OCI-LY7 (cell line): ENCODE data around the gene DBNL. TPM values are rescaled to one million over a fixed set of nuclear protein-coding genes. Genes with fewer than 3 reads are reported as not detected.

Experiments used
- BruUV-seq: library from RNA; stranded (reverse); fragments of 400-500 nt; replicated peaks from 2 replicates; lab custom pipeline; 2021; lab: Mats Ljungman, UMichigan
- CTCF ChIA-PET: fragments of 300-600 bp; sonication (Branson Sonifier 250); formaldehyde crosslinking; loops from one replicate; lab custom pipeline; 2022; ENCODE audit warnings: antibody characterized with exemption; ENCODE audit not compliant: unreplicated experiment; lab: Charles Lee
- POLR2A ChIA-PET: fragments of 300-600 bp; sonication (Branson Sonifier 250); formaldehyde crosslinking; loops from one replicate; lab custom pipeline; 2022; ENCODE audit warnings: antibody characterized with exemption; lab: Charles Lee
- DNase-seq: peaks from one replicate; pipeline ENCODE4 v3.0.0-alpha.2; 2015; ENCODE audit warnings: low spot score
- H2AFZ ChIP-seq: fragments of 200-600 bp; sonication (generic), shearing (Covaris generic); 2 replicates; pipeline ENCODE4 v1.6.1; 2014; ENCODE audit warnings: mild to moderate bottlenecking, antibody characterized with exemption, low read length, moderate library complexity
- H3K27ac ChIP-seq: fragments of 200-600 bp; sonication (generic); 2 replicates; pipeline ENCODE4 v1.5.1; 2014; ENCODE audit warnings: mixed run types, low read depth, mild to moderate bottlenecking, moderate library complexity, low read length, inconsistent platforms; ENCODE audit not compliant: poor library complexity, severe bottlenecking
- H3K36me3 ChIP-seq: fragments of 200-600 bp; sonication (generic); 2 replicates; pipeline ENCODE4 v1.6.1; 2014; ENCODE audit warnings: mild to moderate bottlenecking, antibody characterized with exemption, low read length, moderate library complexity, mixed read lengths; ENCODE audit not compliant: insufficient read depth
- H3K4me1 ChIP-seq: fragments of 200-600 bp; sonication (generic); 2 replicates; pipeline ENCODE4 v1.5.1; 2014; ENCODE audit warnings: mild to moderate bottlenecking, low read length; ENCODE audit not compliant: insufficient read depth, poor library complexity, severe bottlenecking
- H3K4me2 ChIP-seq: fragments of 200-600 bp; sonication (generic); 2 replicates; pipeline ENCODE4 v1.6.1; 2014; ENCODE audit warnings: mild to moderate bottlenecking, low read length
- H3K4me3 ChIP-seq: fragments of 200-600 bp; sonication (generic); 2 replicates; pipeline ENCODE4 v1.5.1; 2014; ENCODE audit warnings: mild to moderate bottlenecking, low read depth, low read length; ENCODE audit not compliant: poor library complexity, severe bottlenecking
- H3K79me2 ChIP-seq: fragments of 200-600 bp; sonication (generic); 2 replicates; pipeline ENCODE4 v1.6.1; 2016; ENCODE audit warnings: low read depth, mild to moderate bottlenecking, low read length, moderate library complexity, mixed read lengths; ENCODE audit not compliant: insufficient read depth
- H3K9me2 ChIP-seq: fragments of 200-600 bp; sonication (generic); 2 replicates; pipeline ENCODE4 v1.6.1; 2016; ENCODE audit warnings: mild to moderate bottlenecking, low read length, mixed read lengths; ENCODE audit not compliant: insufficient read depth
- H3K9me3 ChIP-seq: fragments of 200-600 bp; sonication (generic); 2 replicates; pipeline ENCODE4 v1.6.1; 2014; ENCODE audit warnings: mild to moderate bottlenecking, mixed run types, low read length, mixed read lengths
- H4K20me1 ChIP-seq: fragments of 200-600 bp; sonication (generic); 2 replicates; pipeline ENCODE4 v1.6.1; 2014; ENCODE audit warnings: mild to moderate bottlenecking, antibody characterized with exemption, low read length, moderate library complexity, mixed read lengths; ENCODE audit not compliant: insufficient read depth
- CTCF ChIP-seq: fragments of 200-600 bp; sonication (generic); conservative IDR thresholded peaks from 2 replicates; pipeline ENCODE4 v1.5.1; 2014; ENCODE audit warnings: mild to moderate bottlenecking, antibody characterized with exemption, low read length, moderate library complexity, mixed read lengths
- EZH2phosphoT487 ChIP-seq: fragments of 200-600 bp; sonication (generic); IDR thresholded peaks from 2 replicates; pipeline ENCODE4 v1.6.1; 2018; ENCODE audit warnings: low read depth, borderline replicate concordance, mild to moderate bottlenecking, mixed run types, antibody characterized with exemption, low read length, moderate library complexity, mixed read lengths
- intact Hi-C: fragments of 100-400 bp; cut with micrococcal nuclease; formaldehyde crosslinking; loops from one replicate; pipeline ENCODE4 v1.10.0; 2022; ENCODE audit not compliant: unreplicated experiment
- total RNA-seq, 2 experiments: library from RNA; depleted of rRNA in 1 of 2; stranded (reverse); fragments of >200 nt in 1 of 2; shearing (Covaris generic) in 1 of 2; gene quantifications; 2 replicates each; pipeline ENCODE4 v1.2.3, GENCODE V29; 2014 to 2022

DBNL gene
- total RNA-seq, 2 experiments from 2014 or later, result 124 to 137 TPM

- DNase-seq, result peak; percentile 59
- intact Hi-C loops, result loop anchor here (5.0 kb wide), 1 partner anchor 902 kb away; no protein-coding TSS in a partner anchor
- H3K9me2 ChIP-seq, result no peaks in the 10 kb centered on the region
- H3K4me3 ChIP-seq, result peak overlapping the region; percentile 23
- H2AFZ ChIP-seq, result peak overlapping the region; percentile 77; the same call in 1 of the 2 replicates
- H3K36me3 ChIP-seq, result no peaks in the 10 kb centered on the region; the same call in 1 of the 2 replicates
- no peaks in the 10 kb centered on the region for H4K20me1 ChIP-seq
- TF ChIP-seq CTCF (no peak), EZH2phosphoT487 (no peak)
- no peaks in the 10 kb centered on the region for H3K79me2 ChIP-seq
- POLR2A ChIA-PET, result interaction anchor here (0.6 to 5.4 kb wide), 3 partner anchors 9 to 14 kb away, joined by 3 to 38 read pairs (median 3); partner anchors contain the start of gene POLM
- peaks cover 91% of the 10 kb centered on the region for H3K4me1 ChIP-seq
- CTCF ChIA-PET, result no interaction called here
- peak overlapping the region; percentile 76 for H3K4me2 ChIP-seq
- peaks cover 5% of the 10 kb centered on the region; the same call in 1 of the 2 replicates for H3K9me3 ChIP-seq
- H3K27ac ChIP-seq, result peak overlapping the region; percentile 98
- no TSS peak for BruUV-seq
Measured at GRCh38 chr7:44094883-44095592, 50.5 kb downstream of the DBNL start.

GRCh38 chr7:44095781-44096180 lies 51.3 kb downstream of the DBNL start:
- TF ChIP-seq CTCF, result no peak
- no peak for TF ChIP-seq EZH2phosphoT487
- Histone ChIP-seq H4K20me1 (no peaks in the 10 kb centered on the region), H3K79me2 (no peaks in the 10 kb centered on the region), H3K9me3 (peaks cover 5% of the 10 kb centered on the region; the same call in 1 of the 2 replicates), H3K27ac (peak overlapping the region; percentile 98), H3K36me3 (no peaks in the 10 kb centered on the region; the same call in 1 of the 2 replicates), H3K4me3 (no peak overlapping the region), H3K4me2 (peak overlapping the region; percentile 76), H3K4me1 (peaks cover 99% of the 10 kb centered on the region), H2AFZ (no peak overlapping the region; the same call in 1 of the 2 replicates), H3K9me2 (no peaks in the 10 kb centered on the region)
- intact Hi-C loops, result loop anchor here (2.0 to 5.0 kb wide), 2 partner anchors 27 to 902 kb away; partner anchors contain the start of gene POLD2
- CTCF ChIA-PET, result no interaction called here
- POLR2A ChIA-PET, result interaction anchor here (0.6 to 5.4 kb wide), 4 partner anchors 10 to 27 kb away, joined by 3 to 38 read pairs (median 4); partner anchors contain the start of genes POLD2 and POLM
- no TSS peak for BruUV-seq
- DNase-seq, result no peak
